AG10803 (cell line): Measurements from ENCODE around the gene MAP3K9.

Experiments used
- DNase-seq: peaks from one replicate; pipeline ENCODE4 v3.0.0; 2010; ENCODE audit warnings: low read depth
- H3K4me3 ChIP-seq: 2 replicates; pipeline ENCODE4 v1.5.1; 2011; ENCODE audit warnings: mild to moderate bottlenecking, low read length, control low read depth
- TF ChIP-seq, protein P1 (sequence below): conservative IDR thresholded peaks from 2 replicates; pipeline ENCODE4 v1.5.1; 2011; ENCODE audit warnings: mild to moderate bottlenecking, low read length, control low read depth, inconsistent platforms

MAP3K9 gene

DNA sequence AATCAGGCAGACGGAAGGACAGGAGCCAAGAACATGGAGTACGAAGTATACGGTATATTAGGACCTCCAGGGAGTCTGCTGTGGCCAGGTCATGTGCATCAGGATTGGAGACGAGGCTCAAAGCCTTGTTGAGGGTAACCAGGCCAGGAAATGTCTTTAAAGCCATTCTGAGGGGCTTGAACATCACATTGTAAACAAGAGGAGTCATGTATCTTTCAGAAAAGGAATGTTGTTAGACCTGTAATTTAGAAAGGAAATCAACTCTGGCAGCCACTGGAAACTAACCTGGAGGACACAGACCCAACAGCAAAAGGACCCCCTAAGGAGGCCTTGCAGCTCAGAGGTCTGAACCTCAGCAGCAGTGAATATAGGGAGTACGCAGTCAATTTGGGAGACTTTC lies 7.5 kb downstream of the MAP3K9 start:
- TF ChIP-seq, protein P1, sequence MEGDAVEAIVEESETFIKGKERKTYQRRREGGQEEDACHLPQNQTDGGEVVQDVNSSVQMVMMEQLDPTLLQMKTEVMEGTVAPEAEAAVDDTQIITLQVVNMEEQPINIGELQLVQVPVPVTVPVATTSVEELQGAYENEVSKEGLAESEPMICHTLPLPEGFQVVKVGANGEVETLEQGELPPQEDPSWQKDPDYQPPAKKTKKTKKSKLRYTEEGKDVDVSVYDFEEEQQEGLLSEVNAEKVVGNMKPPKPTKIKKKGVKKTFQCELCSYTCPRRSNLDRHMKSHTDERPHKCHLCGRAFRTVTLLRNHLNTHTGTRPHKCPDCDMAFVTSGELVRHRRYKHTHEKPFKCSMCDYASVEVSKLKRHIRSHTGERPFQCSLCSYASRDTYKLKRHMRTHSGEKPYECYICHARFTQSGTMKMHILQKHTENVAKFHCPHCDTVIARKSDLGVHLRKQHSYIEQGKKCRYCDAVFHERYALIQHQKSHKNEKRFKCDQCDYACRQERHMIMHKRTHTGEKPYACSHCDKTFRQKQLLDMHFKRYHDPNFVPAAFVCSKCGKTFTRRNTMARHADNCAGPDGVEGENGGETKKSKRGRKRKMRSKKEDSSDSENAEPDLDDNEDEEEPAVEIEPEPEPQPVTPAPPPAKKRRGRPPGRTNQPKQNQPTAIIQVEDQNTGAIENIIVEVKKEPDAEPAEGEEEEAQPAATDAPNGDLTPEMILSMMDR: no peak
- no peak for DNase-seq
- no peak overlapping the region for H3K4me3 ChIP-seq

DNA sequence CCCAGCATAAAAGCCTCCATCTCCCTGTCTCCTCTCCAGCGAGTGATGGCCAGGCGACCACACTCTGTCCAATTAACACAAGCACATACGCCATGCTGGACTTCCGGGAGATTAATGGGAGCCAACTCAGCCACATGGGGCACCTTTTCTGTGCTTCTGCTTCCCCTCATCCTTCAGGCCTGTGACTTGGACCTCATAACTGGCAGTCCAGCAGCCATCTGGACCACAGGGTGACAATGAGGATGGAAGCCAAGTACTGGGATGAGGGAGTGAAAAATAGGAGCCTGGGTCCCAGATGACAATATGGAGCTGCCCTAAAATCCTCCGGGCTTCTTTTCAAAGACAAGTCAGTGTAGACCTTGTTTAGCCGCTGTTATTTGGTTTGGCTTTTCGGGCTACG lies 12.8 kb downstream of the MAP3K9 start:
- no peak overlapping the region for H3K4me3 ChIP-seq
- DNase-seq: no peak
- TF ChIP-seq, protein P1: no peak

DNA sequence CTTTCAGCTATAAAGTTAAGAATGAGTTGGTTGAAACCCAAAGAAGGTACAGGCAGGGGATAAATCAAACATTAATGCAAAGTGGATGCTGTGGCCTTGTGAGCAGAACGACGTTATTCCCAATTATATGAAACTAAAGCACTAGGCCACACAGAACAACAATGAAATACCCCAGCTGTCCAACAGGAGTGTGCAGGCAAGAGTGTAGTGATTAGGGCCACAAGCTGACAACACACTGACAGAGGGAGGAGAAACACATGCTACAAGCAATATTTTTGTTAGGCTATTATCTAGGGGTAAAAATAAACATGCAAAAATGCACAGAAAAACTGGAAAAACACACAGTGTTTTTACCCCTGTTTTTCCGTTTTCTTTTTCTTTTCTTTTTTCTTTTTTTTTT lies 15.0 kb downstream of the MAP3K9 start:
- DNase-seq: no peak
- TF ChIP-seq, protein P1: no peak
- no peak overlapping the region for H3K4me3 ChIP-seq

DNA sequence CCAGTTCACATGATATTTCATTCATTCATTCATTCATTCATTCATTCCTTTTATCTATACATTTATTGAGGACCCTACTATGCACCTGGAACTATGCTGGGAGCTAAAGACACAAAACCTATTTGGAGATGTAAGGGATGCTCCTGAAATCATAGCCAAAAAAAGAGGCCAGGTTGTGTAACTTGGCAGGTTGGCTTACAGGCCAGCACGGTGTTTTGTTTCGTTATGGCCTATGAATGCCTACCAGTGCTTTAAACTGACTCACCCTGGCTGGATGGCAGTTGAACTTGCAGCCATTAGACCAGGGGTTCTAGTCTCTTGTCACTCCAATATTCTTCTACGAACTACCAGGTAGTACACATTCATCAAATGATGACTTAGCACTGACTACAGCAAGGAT lies 15.7 kb downstream of the MAP3K9 start:
- TF ChIP-seq, protein P1: no peak
- no peak overlapping the region for H3K4me3 ChIP-seq
- DNase-seq: no peak

DNA sequence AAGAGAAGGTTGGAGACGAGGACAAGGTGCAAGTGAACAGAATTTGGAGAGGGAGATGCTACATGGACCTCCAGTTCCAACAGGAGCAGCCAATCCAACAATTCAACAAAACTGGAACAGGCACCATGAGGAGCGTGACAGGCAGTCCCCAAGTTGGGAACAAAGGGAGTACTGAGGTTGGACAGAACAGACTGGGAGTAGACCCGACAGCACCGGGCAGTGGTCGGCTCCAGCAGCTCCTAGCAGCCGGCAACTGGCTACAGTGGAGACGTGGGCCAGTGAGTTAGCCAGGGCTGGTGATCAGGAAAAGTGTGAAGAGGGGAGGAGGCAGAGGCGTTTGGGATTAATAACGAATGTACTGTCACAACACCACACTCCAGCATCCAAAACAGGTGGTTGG lies 16.4 kb downstream of the MAP3K9 start:
- no peak for DNase-seq
- TF ChIP-seq, protein P1: no peak
- H3K4me3 ChIP-seq: no peak overlapping the region

DNA sequence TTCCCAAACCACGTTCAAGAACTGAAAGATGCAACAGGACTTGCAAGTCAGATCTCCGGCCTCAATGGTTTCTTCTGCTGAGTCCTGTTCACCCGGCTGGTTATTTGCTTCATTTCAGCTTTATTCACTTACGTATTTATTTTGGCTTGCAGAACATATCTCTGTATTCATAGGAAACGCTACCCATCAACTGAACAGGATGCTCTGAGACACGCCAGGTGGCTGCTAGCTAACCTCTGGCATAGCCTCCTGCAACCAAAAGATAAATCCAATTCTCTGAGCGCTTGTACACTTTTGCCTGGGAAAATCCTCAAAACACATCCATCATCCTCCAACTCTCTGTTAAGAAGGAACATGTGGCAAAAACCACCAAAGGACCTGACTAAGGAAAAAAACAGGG lies 17.3 kb downstream of the MAP3K9 start:
- DNase-seq: no peak
- no peak overlapping the region for H3K4me3 ChIP-seq

DNA sequence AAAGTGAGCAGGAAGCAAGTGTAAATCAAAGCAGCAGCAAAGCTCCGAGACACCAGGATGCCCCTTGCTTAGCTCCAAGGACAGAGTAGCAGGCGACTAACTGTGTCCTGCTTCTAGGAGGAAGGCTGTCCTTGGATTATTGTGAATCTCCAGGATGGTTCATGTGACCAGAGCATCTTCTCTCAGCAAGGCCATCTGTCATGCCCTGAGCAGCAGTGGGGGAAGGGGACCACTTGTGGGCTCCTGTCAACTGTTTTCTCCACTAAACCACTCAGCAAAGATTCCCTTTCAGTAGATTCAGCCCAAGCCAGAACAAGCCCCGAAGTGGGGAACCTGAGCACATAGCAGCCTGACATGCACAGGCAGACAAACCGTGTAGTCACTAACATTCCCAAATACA lies 19.4 kb downstream of the MAP3K9 start:
- no peak for DNase-seq
- TF ChIP-seq, protein P1: no peak
- H3K4me3 ChIP-seq: no peak overlapping the region

More for the DNA sequence above, 17.3 kb downstream of the MAP3K9 start:
- TF ChIP-seq, protein P1: no peak
